B cell (primary cell): ENCODE data around the gene KRTCAP2. TPM values are rescaled to one million over a fixed set of nuclear protein-coding genes. Genes with fewer than 3 reads are reported as not detected.
A peak's percentile ranks its signal among the peaks of the same experiment; 100 is the strongest.

Experiments used
- ATAC-seq: fragments of 200-7000 bp; cut with Tn5 transposase; one replicate; pipeline ENCODE4 v1.10.0; 2021; ENCODE audit warnings: low read depth, mild to moderate bottlenecking, moderate number of reproducible peaks, moderate library complexity
- CTCF ChIA-PET: fragments of 350-600 bp; sonication (Branson Sonifier 250); formaldehyde crosslinking; loops from one replicate; lab custom pipeline; 2021; ENCODE audit warnings: antibody characterized with exemption, inconsistent platforms; lab: Charles Lee
- POLR2A ChIA-PET: fragments of 350-600 bp; sonication (Branson Sonifier 250); formaldehyde crosslinking; loops from one replicate; lab custom pipeline; 2021; ENCODE audit warnings: antibody characterized with exemption; lab: Charles Lee
- DNase-seq: peaks from one replicate; pipeline ENCODE4 v3.0.0; 2013
- H2AFZ ChIP-seq: 2 replicates; pipeline ENCODE4 v1.6.1; 2012; ENCODE audit warnings: mild to moderate bottlenecking, low read depth, low read length; ENCODE audit not compliant: insufficient read depth, poor library complexity, severe bottlenecking
- H3K27ac ChIP-seq, 2 donors: 1 replicate in 1 of 2; 2 replicates in 1 of 2; pipeline ENCODE4 v1.5.1; 2012 to 2013; ENCODE audit warnings: low read length in 2 of 2, mild to moderate bottlenecking in 2 of 2, moderate library complexity in 1 of 2
- H3K27me3 ChIP-seq, 4 experiments: fragments of 200-600 bp in 1 of 4; sonication (generic) in 1 of 4; replicated peaks in 1 of 4; 1 replicate in 2 of 4; 2 replicates in 2 of 4; pipeline versions ENCODE4 v1.6.1 to v1.7.0; 2013 to 2016; ENCODE audit warnings: low read length in 3 of 4, mild to moderate bottlenecking in 2 of 4, mixed read lengths in 1 of 4, moderate library complexity in 1 of 4; ENCODE audit not compliant: insufficient read depth in 4 of 4, control insufficient read depth in 3 of 4; ENCODE audit errors: control extremely low read depth in 1 of 4
- H3K36me3 ChIP-seq, 2 experiments: replicated peaks in 1 of 2; 1 replicate in 1 of 2; 2 replicates in 1 of 2; pipeline versions ENCODE4 v1.6.1 to v1.7.1; 2013; ENCODE audit warnings: low read length in 1 of 2; ENCODE audit not compliant: insufficient read depth in 2 of 2, control insufficient read depth in 1 of 2; ENCODE audit errors: control extremely low read depth in 1 of 2, extremely low read depth in 1 of 2
- H3K4me1 ChIP-seq, 2 donors: fragments of 200-600 bp in 1 of 2; sonication (generic) in 1 of 2; 1 replicate in 1 of 2; 2 replicates in 1 of 2; pipeline versions ENCODE4 v1.5.1 to v1.6.1; 2013 to 2017; ENCODE audit warnings: low read length in 2 of 2; ENCODE audit not compliant: control insufficient read depth in 2 of 2, insufficient read depth in 2 of 2
- H3K4me2 ChIP-seq: replicated peaks from 2 replicates; pipeline ENCODE3; 2012; ENCODE audit warnings: mild to moderate bottlenecking, low read depth, low read length; ENCODE audit not compliant: poor library complexity, severe bottlenecking
- H3K4me3 ChIP-seq, 5 experiments: fragments of 200-600 bp in 1 of 5; sonication (generic) in 1 of 5; 1 replicate in 3 of 5; 2 replicates in 2 of 5; pipeline versions ENCODE4 v1.5.1 to v1.7.0; 2011 to 2016; ENCODE audit warnings: low read length in 4 of 5, mild to moderate bottlenecking in 4 of 5, low read depth in 2 of 5, control low read depth in 1 of 5, moderate library complexity in 1 of 5; ENCODE audit not compliant: insufficient read depth in 1 of 5; ENCODE audit errors: control extremely low read depth in 1 of 5, extremely low read depth in 1 of 5
- H3K79me2 ChIP-seq: fragments of 200-600 bp; sonication (generic); one replicate; pipeline ENCODE4 v1.6.0; 2016; ENCODE audit warnings: low read length; ENCODE audit not compliant: control insufficient read depth, insufficient read depth
- H3K9ac ChIP-seq: fragments of 200-600 bp; sonication (generic); 2 replicates; pipeline ENCODE4 v1.6.1; 2017; ENCODE audit warnings: mild to moderate bottlenecking, low read length, moderate library complexity
- H3K9me3 ChIP-seq, 3 donors: one replicate each; pipeline versions ENCODE4 v1.6.1 to v1.7.1; 2013; ENCODE audit warnings: low read length in 2 of 3; ENCODE audit not compliant: control insufficient read depth in 2 of 3, insufficient read depth in 1 of 3; ENCODE audit errors: control extremely low read depth in 1 of 3
- H4K20me1 ChIP-seq: 2 replicates; pipeline ENCODE4 v1.6.0; 2012; ENCODE audit warnings: mild to moderate bottlenecking, low read length; ENCODE audit not compliant: insufficient read depth, control insufficient read depth, poor library complexity, severe bottlenecking
- H3K27ac Mint-ChIP-seq: one replicate; pipeline ENCODE4 v1.8.0; 2021; ENCODE audit warnings: mixed read lengths
- H3K27me3 Mint-ChIP-seq: one replicate; pipeline ENCODE4 v1.8.0; 2021; ENCODE audit warnings: mixed read lengths
- H3K4me1 Mint-ChIP-seq: one replicate; pipeline ENCODE4 v1.8.0; 2021; ENCODE audit warnings: mixed read lengths
- H3K4me3 Mint-ChIP-seq: one replicate; pipeline ENCODE4 v1.8.0; 2021; ENCODE audit warnings: mixed read lengths
- H3K9me3 Mint-ChIP-seq: one replicate; pipeline ENCODE4 v1.8.0; 2022; ENCODE audit warnings: mixed read lengths; ENCODE audit not compliant: insufficient read depth
- CTCF ChIP-seq: fragments of 200-600 bp; IDR thresholded peaks from one replicate; pipeline ENCODE4 v1.8.0; 2022; ENCODE audit warnings: antibody characterized with exemption, mild to moderate bottlenecking
- EZH2 ChIP-seq: IDR thresholded peaks from 2 replicates; pipeline ENCODE4 v1.6.1; 2012; ENCODE audit warnings: borderline replicate concordance, low read depth, mild to moderate bottlenecking, moderate library complexity, low read length; ENCODE audit not compliant: insufficient read depth, poor library complexity, severe bottlenecking
- WGBS: methylation state at CpG from one replicate; pipeline ENCODE4 v1.1.5; 2013; ENCODE audit warnings: missing lambda C conversion rate; ENCODE audit not compliant: insufficient coverage; 5-methylcytosine and 5-hydroxymethylcytosine counted together
- intact Hi-C: fragments of 100-400 bp; cut with micrococcal nuclease; formaldehyde crosslinking; loops from one replicate; pipeline ENCODE4 v1.10.0; 2022
- polyA plus RNA-seq: library from polyadenylated mRNA; depleted of rRNA; stranded (reverse); fragments of >200 nt; gene quantifications from 2 replicates; pipeline ENCODE4 v1.2.3, GENCODE V29; 2012
- total RNA-seq, 2 donors: library from RNA; stranded (reverse); fragments of 120-200 nt in 1 of 2; gene quantifications; 1 replicate in 1 of 2; 2 replicates in 1 of 2; pipeline versions ENCODE4 v1.2.3 to v1.2.4, GENCODE V29; 2013 to 2022

KRTCAP2 gene
- total and polyA plus RNA-seq, 2 donors (not counting 1 experiment from before 2014, with no cell fraction given), result 151 to 259 TPM

- TF ChIP-seq CTCF, result no peak
- Histone ChIP-seq H3K4me1 (peaks cover 18 to 35% of the 10 kb centered on the region in 2 donors), H3K9ac (no peak overlapping the region), H2AFZ (no peak overlapping the region), H3K27me3 (no peaks in the 10 kb centered on the region), H4K20me1 (no peaks in the 10 kb centered on the region), H3K4me2 (no peak overlapping the region), H3K4me3 (no peak overlapping the region), H3K79me2 (no peaks in the 10 kb centered on the region), H3K9me3 (no peaks in the 10 kb centered on the region), H3K27ac (no peak overlapping the region), H3K36me3 (no peaks in the 10 kb centered on the region)
- ChIA-PET POLR2A (interaction anchor here (0.8 kb wide), 1 partner anchor 82 kb away, joined by 10 read pairs; no protein-coding TSS in a partner anchor), CTCF (interaction anchor here (1.8 to 12.7 kb wide), 2 partner anchors 14 to 44 kb away, joined by 5 to 196 read pairs; no protein-coding TSS in a partner anchor)
- Mint-ChIP-seq H3K4me3 (no peak overlapping the region), H3K4me1 (peaks cover 27% of the 10 kb centered on the region), H3K27me3 (no peaks in the 10 kb centered on the region), H3K27ac (no peak overlapping the region), H3K9me3 (no peaks in the 10 kb centered on the region)
- no peak for DNase-seq
- ATAC-seq, result no peak
- intact Hi-C loops, result no loop called here
- WGBS, result 97% methylated on average over 18 of the region's 18 CpGs
Measured at GRCh38 chr1:155181371-155182051, 8.4 kb upstream of the KRTCAP2 start.

GRCh38 chr1:155179112-155180031, 6.3 kb upstream of the KRTCAP2 start:
- Histone ChIP-seq H3K4me2 (no peak overlapping the region), H4K20me1 (no peaks in the 10 kb centered on the region), H3K4me3 (no peak overlapping the region), H3K9me3 (no peaks in the 10 kb centered on the region), H3K79me2 (no peaks in the 10 kb centered on the region), H3K9ac (no peak overlapping the region), H3K27me3 (no peaks in the 10 kb centered on the region), H3K4me1 (peaks cover 8 to 20% of the 10 kb centered on the region in 2 donors), H2AFZ (no peak overlapping the region), H3K36me3 (no peaks in the 10 kb centered on the region), H3K27ac (no peak overlapping the region)
- Mint-ChIP-seq H3K27me3 (no peaks in the 10 kb centered on the region), H3K27ac (no peak overlapping the region), H3K4me3 (no peak overlapping the region), H3K9me3 (no peaks in the 10 kb centered on the region), H3K4me1 (peaks cover 21% of the 10 kb centered on the region)
- ATAC-seq (no peak), DNase-seq (peak; percentile 15)
- intact Hi-C loops, result no loop called here
- WGBS, result 92% methylated on average over 29 of the region's 31 CpGs
- TF ChIP-seq EZH2 (no peak), CTCF (no peak)
- ChIA-PET POLR2A (no interaction called here), CTCF (interaction anchor here (0.6 to 12.7 kb wide), 8 partner anchors 10 to 94 kb away, joined by 3 to 196 read pairs (median 4); no protein-coding TSS in a partner anchor)
